ENCODE measurements around the gene FAM219A.

The FAM219A gene

GRCh38 chr9:34349324-34349723, 109.0 kb downstream of the FAM219A start:
- no peak for DNase-seq (ENCODE audit: low spot score)
